Measurements from ENCODE around the gene CDHR1.

DNA sequence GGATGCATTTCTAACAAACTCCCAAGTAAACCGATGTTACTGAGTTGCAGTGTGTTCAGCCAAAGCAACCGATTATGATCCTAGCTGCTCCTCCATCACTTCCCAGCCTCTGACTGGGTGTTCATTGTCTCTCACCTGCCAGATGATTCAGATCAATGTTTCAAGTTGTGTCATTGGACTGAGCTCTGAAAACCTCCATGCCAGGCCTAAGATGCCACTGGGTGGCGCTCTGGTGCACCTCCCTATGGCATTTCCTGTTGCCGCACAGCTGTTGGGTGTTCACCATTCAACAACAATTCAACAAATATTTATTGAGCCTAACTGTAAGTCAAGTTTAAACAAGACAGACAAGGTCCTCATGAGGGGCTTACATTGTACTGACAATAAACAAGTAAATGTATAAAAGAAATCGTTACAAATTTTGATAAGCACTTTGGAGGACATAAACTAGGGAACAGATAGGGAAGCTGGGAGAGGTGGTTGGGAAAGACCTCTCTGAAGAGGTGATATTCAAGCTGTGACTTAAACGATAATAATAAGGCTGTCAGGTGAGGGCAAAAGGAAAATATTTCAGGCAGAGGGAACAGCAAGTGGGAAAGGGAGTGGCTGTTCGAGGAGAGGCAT is 73.3 kb downstream of the CDHR1 start:
- TF ChIP-seq, protein P1, sequence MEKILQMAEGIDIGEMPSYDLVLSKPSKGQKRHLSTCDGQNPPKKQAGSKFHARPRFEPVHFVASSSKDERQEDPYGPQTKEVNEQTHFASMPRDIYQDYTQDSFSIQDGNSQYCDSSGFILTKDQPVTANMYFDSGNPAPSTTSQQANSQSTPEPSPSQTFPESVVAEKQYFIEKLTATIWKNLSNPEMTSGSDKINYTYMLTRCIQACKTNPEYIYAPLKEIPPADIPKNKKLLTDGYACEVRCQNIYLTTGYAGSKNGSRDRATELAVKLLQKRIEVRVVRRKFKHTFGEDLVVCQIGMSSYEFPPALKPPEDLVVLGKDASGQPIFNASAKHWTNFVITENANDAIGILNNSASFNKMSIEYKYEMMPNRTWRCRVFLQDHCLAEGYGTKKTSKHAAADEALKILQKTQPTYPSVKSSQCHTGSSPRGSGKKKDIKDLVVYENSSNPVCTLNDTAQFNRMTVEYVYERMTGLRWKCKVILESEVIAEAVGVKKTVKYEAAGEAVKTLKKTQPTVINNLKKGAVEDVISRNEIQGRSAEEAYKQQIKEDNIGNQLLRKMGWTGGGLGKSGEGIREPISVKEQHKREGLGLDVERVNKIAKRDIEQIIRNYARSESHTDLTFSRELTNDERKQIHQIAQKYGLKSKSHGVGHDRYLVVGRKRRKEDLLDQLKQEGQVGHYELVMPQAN (conservative IDR thresholded peaks at IDR 0.05): no peak
- TF ChIP-seq, protein P2, sequence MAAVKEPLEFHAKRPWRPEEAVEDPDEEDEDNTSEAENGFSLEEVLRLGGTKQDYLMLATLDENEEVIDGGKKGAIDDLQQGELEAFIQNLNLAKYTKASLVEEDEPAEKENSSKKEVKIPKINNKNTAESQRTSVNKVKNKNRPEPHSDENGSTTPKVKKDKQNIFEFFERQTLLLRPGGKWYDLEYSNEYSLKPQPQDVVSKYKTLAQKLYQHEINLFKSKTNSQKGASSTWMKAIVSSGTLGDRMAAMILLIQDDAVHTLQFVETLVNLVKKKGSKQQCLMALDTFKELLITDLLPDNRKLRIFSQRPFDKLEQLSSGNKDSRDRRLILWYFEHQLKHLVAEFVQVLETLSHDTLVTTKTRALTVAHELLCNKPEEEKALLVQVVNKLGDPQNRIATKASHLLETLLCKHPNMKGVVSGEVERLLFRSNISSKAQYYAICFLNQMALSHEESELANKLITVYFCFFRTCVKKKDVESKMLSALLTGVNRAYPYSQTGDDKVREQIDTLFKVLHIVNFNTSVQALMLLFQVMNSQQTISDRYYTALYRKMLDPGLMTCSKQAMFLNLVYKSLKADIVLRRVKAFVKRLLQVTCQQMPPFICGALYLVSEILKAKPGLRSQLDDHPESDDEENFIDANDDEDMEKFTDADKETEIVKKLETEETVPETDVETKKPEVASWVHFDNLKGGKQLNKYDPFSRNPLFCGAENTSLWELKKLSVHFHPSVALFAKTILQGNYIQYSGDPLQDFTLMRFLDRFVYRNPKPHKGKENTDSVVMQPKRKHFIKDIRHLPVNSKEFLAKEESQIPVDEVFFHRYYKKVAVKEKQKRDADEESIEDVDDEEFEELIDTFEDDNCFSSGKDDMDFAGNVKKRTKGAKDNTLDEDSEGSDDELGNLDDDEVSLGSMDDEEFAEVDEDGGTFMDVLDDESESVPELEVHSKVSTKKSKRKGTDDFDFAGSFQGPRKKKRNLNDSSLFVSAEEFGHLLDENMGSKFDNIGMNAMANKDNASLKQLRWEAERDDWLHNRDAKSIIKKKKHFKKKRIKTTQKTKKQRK (IDR thresholded peaks at IDR 0.05; ENCODE audit: low read depth, low read length): no peak
- TF ChIP-seq REST (IDR thresholded peaks at IDR 0.05; ENCODE audit: low read depth, low read length) (no peak), SPI1 (IDR thresholded peaks at IDR 0.05; ENCODE audit: borderline replicate concordance, insufficient read depth, low read depth, low read length) (no peak), STAT1 (conservative IDR thresholded peaks at IDR 0.05) (no peak), CTCF (IDR thresholded peaks at IDR 0.05 in 2 of 3, conservative IDR thresholded peaks at IDR 0.05 in 1 of 3; ENCODE audit: control insufficient read depth in 2 of 3, extremely low read depth in 1 of 3, insufficient read depth in 1 of 3, low read depth in 3 of 3, low read length in 3 of 3) (peak; percentile 60 to 74 (median 71)), EZH2 (IDR thresholded peaks at IDR 0.05; ENCODE audit: borderline replicate concordance, control insufficient read depth, low read depth, low read length) (no peak), POLR2A (IDR thresholded peaks at IDR 0.05; ENCODE audit: low read depth, low read length) (no peak), SIX5 (IDR thresholded peaks at IDR 0.05; ENCODE audit: low read depth, low read length, severe bottlenecking) (no peak), CBX5 (IDR thresholded peaks at IDR 0.05; ENCODE audit: low read depth) (no peak), ZNF274 (IDR thresholded peaks at IDR 0.05; ENCODE audit: insufficient read depth, insufficient read length) (no peak), ZNF207 (IDR thresholded peaks at IDR 0.05; ENCODE audit: borderline replicate concordance) (no peak), MXI1 (IDR thresholded peaks at IDR 0.05; ENCODE audit: low read depth, low read length) (no peak), GABPA (IDR thresholded peaks at IDR 0.05; ENCODE audit: low read depth) (no peak)
